IMR-90 (cell line): ENCODE results near the gene TMEM212. TPM values are rescaled to one million over a fixed set of nuclear protein-coding genes. Genes with fewer than 3 reads are reported as not detected.
A peak's percentile ranks its signal among the peaks of the same experiment; 100 is the strongest.

Experiments
- ATAC-seq: fragments of 200-7000 bp; cut with Tn5 transposase; 2 replicates; pipeline ENCODE4 v1.9.1; 2020; ENCODE audit warnings: low read depth, mild to moderate bottlenecking, moderate library complexity
- BruUV-seq: library from RNA; stranded (reverse); fragments of 400-500 nt; replicated peaks from 2 replicates; lab custom pipeline; 2021; lab: Mats Ljungman, UMichigan
- CTCF ChIA-PET: fragments of 300-600 bp; formaldehyde crosslinking; extraction: SDS; loops from one replicate; lab custom pipeline; 2021; ENCODE audit warnings: antibody characterized with exemption; lab: Yijun Ruan, JAX
- POLR2A ChIA-PET: fragments of 300-600 bp; sonication (Branson Sonifier 250); formaldehyde crosslinking; loops from one replicate; lab custom pipeline; 2022; ENCODE audit warnings: antibody characterized with exemption; ENCODE audit not compliant: unreplicated experiment; lab: Charles Lee
- DNase-seq: peaks from one replicate; pipeline ENCODE4 v3.0.0; 2013
- H2AFZ ChIP-seq: replicated peaks from 2 replicates; pipeline ENCODE3; 2013; ENCODE audit warnings: low read length, mild to moderate bottlenecking; ENCODE audit not compliant: poor library complexity
- H2AK5ac ChIP-seq: 2 replicates; pipeline ENCODE4 v1.6.1; 2013; ENCODE audit warnings: low read depth, low read length, inconsistent platforms
- H2AK9ac ChIP-seq: replicated peaks from 2 replicates; pipeline ENCODE3; 2013; ENCODE audit warnings: mild to moderate bottlenecking, low read depth, low read length, moderate library complexity; ENCODE audit not compliant: poor library complexity
- H2BK120ac ChIP-seq: 2 replicates; pipeline ENCODE4 v1.6.1; 2013; ENCODE audit warnings: low read depth, low read length, inconsistent platforms
- H2BK15ac ChIP-seq: 3 replicates; pipeline ENCODE4 v1.6.1; 2013; ENCODE audit warnings: low read depth, low read length, inconsistent platforms
- H2BK20ac ChIP-seq: 2 replicates; pipeline ENCODE4 v1.6.1; 2013; ENCODE audit warnings: low read depth, mild to moderate bottlenecking, inconsistent platforms, low read length, moderate library complexity
- H2BK5ac ChIP-seq: 2 replicates; pipeline ENCODE4 v1.6.1; 2013; ENCODE audit warnings: mild to moderate bottlenecking, low read depth, low read length, inconsistent platforms; ENCODE audit not compliant: poor library complexity, severe bottlenecking
- H3K14ac ChIP-seq: replicated peaks from 2 replicates; pipeline ENCODE4 v1.6.1; 2013; ENCODE audit warnings: low read depth, low read length, inconsistent platforms
- H3K18ac ChIP-seq: 2 replicates; pipeline ENCODE4 v1.6.1; 2013; ENCODE audit warnings: low read depth, low read length, control low read depth
- H3K23ac ChIP-seq: 2 replicates; pipeline ENCODE4 v1.6.1; 2013; ENCODE audit warnings: low read depth, low read length, inconsistent platforms
- H3K27ac ChIP-seq: 2 replicates; pipeline ENCODE4 v1.5.1; 2013; ENCODE audit warnings: mild to moderate bottlenecking, control low read depth, low read length; ENCODE audit not compliant: insufficient read depth
- H3K27me3 ChIP-seq: 2 replicates; pipeline ENCODE4 v1.6.1; 2013; ENCODE audit warnings: low read length; ENCODE audit not compliant: control insufficient read depth, insufficient read depth
- H3K36me3 ChIP-seq: 2 replicates; pipeline ENCODE4 v1.6.1; 2013; ENCODE audit warnings: low read length, mixed read lengths; ENCODE audit not compliant: control insufficient read depth, insufficient read depth
- H3K4ac ChIP-seq: 2 replicates; pipeline ENCODE4 v1.6.1; 2013; ENCODE audit warnings: low read depth, low read length, inconsistent platforms
- H3K4me1 ChIP-seq: 2 replicates; pipeline ENCODE4 v1.6.1; 2013; ENCODE audit warnings: low read length, mixed read lengths; ENCODE audit not compliant: control insufficient read depth, insufficient read depth
- H3K4me2 ChIP-seq: 2 replicates; pipeline ENCODE4 v1.6.1; 2013; ENCODE audit warnings: low read depth, mild to moderate bottlenecking, control low read depth, low read length, moderate library complexity
- H3K4me3 ChIP-seq: 2 replicates; pipeline ENCODE4 v1.5.1; 2013; ENCODE audit warnings: low read depth, mild to moderate bottlenecking, control low read depth, low read length, moderate library complexity; ENCODE audit not compliant: insufficient read depth
- H3K56ac ChIP-seq: 2 replicates; pipeline ENCODE4 v1.6.1; 2013; ENCODE audit warnings: low read length, inconsistent platforms; ENCODE audit not compliant: insufficient read depth; ENCODE audit errors: extremely low read depth
- H3K79me1 ChIP-seq, 2 experiments: 2 replicates each; pipeline ENCODE4 v1.6.1; 2013; ENCODE audit warnings: low read length in 2 of 2, inconsistent platforms in 1 of 2, low read depth in 1 of 2
- H3K9ac ChIP-seq: 2 replicates; pipeline ENCODE4 v1.6.1; 2013; ENCODE audit warnings: low read depth, low read length, control low read depth
- H3K9me1 ChIP-seq: 2 replicates; pipeline ENCODE4 v1.6.1; 2013; ENCODE audit warnings: low read length, inconsistent platforms; ENCODE audit not compliant: insufficient read depth
- H3K9me3 ChIP-seq: 2 replicates; pipeline ENCODE4 v1.6.1; 2013; ENCODE audit warnings: low read length; ENCODE audit not compliant: control insufficient read depth, insufficient read depth
- H4K20me1 ChIP-seq: 2 replicates; pipeline ENCODE4 v1.6.1; 2013; ENCODE audit warnings: low read length, inconsistent platforms; ENCODE audit not compliant: insufficient read depth
- H4K5ac ChIP-seq: 2 replicates; pipeline ENCODE4 v1.6.1; 2013; ENCODE audit warnings: mild to moderate bottlenecking, low read depth, low read length, control low read depth
- H4K8ac ChIP-seq, 2 experiments: 2 replicates each; pipeline ENCODE4 v1.6.1; 2013; ENCODE audit warnings: low read depth in 2 of 2, low read length in 2 of 2, control low read depth in 1 of 2, inconsistent platforms in 1 of 2
- H4K91ac ChIP-seq: 2 replicates; pipeline ENCODE4 v1.6.1; 2013; ENCODE audit warnings: low read depth, low read length, inconsistent platforms; ENCODE audit not compliant: insufficient read depth
- CEBPB ChIP-seq: IDR thresholded peaks from 2 replicates; pipeline ENCODE4 v1.6.1; 2012; ENCODE audit warnings: low read depth, low read length, improper control_type of control experiment
- CHD1 ChIP-seq: IDR thresholded peaks from 2 replicates; pipeline ENCODE4 v1.6.1; 2012; ENCODE audit warnings: low read depth, low read length, improper control_type of control experiment
- CTCF ChIP-seq: conservative IDR thresholded peaks from 2 replicates; pipeline ENCODE4 v1.5.1; 2012; ENCODE audit warnings: mild to moderate bottlenecking, low read depth, low read length, improper control_type of control experiment
- FOS ChIP-seq: fragments of 150-350 bp; IDR thresholded peaks from 2 replicates; pipeline ENCODE4 v1.6.1; 2016; ENCODE audit warnings: low read depth, low read length
- MAFK ChIP-seq: IDR thresholded peaks from 2 replicates; pipeline ENCODE4 v1.6.1; 2012; ENCODE audit warnings: low read depth, low read length, improper control_type of control experiment
- MAZ ChIP-seq: IDR thresholded peaks from 2 replicates; pipeline ENCODE4 v1.6.1; 2012; ENCODE audit warnings: low read depth, mild to moderate bottlenecking, low read length, improper control_type of control experiment, moderate library complexity, borderline replicate concordance
- RCOR1 ChIP-seq: IDR thresholded peaks from 2 replicates; pipeline ENCODE4 v1.6.1; 2012; ENCODE audit warnings: mild to moderate bottlenecking, low read length, improper control_type of control experiment; ENCODE audit not compliant: insufficient replicate concordance
- RFX5 ChIP-seq: IDR thresholded peaks from 2 replicates; pipeline ENCODE4 v1.8.0; 2012; ENCODE audit warnings: low read depth, mild to moderate bottlenecking, low read length, moderate library complexity
- SMC3 ChIP-seq: fragments of 150-350 bp; IDR thresholded peaks from 2 replicates; pipeline ENCODE4 v1.6.1; 2016; ENCODE audit warnings: low read depth, mild to moderate bottlenecking, antibody characterized with exemption, low read length, moderate library complexity
- USF2 ChIP-seq: fragments of 150-350 bp; IDR thresholded peaks from 2 replicates; pipeline ENCODE4 v1.6.1; 2017; ENCODE audit warnings: mild to moderate bottlenecking, antibody characterized with exemption, low read length, low read depth
- WGBS, 2 experiments: methylation state at CpG; one replicate each; pipeline versions ENCODE4 v1.1.5 to v1.1.7; 2013; ENCODE audit warnings: missing lambda C conversion rate in 2 of 2; ENCODE audit not compliant: insufficient read length in 1 of 2; ENCODE audit errors: extremely low coverage in 2 of 2; 5-methylcytosine and 5-hydroxymethylcytosine counted together
- dilution Hi-C: fragments of 300-500 bp; cut with HindIII; formaldehyde crosslinking; loops from one replicate; pipeline ENCODE4 v1.14.3; 2018; ENCODE audit warnings: low sequenced_read_pairs; ENCODE audit not compliant: unreplicated experiment
- in situ Hi-C: fragments of 300-500 bp; cut with MboI; formaldehyde crosslinking; loops from 3 replicates; pipeline ENCODE4 v1.14.3; 2019; ENCODE audit warnings: low sequenced_read_pairs, inconsistent platforms, mixed read lengths
- intact Hi-C: fragments of 100-400 bp; cut with micrococcal nuclease; formaldehyde crosslinking; loops from 2 replicates; pipeline ENCODE4 v1.10.0; 2022
- polyA plus RNA-seq, 3 experiments: library from polyadenylated mRNA; depleted of rRNA; stranded (reverse); fragments of >200 nt; gene quantifications; 2 replicates each; pipeline ENCODE4 v1.2.3, GENCODE V29; 2012; ENCODE audit warnings: low replicate concordance in 1 of 3
- total RNA-seq: library from RNA; depleted of rRNA; stranded (reverse); fragments of >200 nt; gene quantifications from 2 replicates; pipeline ENCODE4 v1.2.3, GENCODE V29; 2012

TMEM212 gene
- total and polyA plus RNA-seq, 2 of the 4 experiments (the other 2 are of a cell fraction): not detected

GRCh38 chr3:171863920-171864319 lies 20.8 kb downstream of the TMEM212 start:
- no peak overlapping the region for H3K27ac ChIP-seq
- BruUV-seq: no TSS peak

More at GRCh38 chr3:171863920-171864319, 20.8 kb downstream of the TMEM212 start:
- DNase-seq: no peak
- Histone ChIP-seq H3K27me3 (no peaks in the 10 kb centered on the region), H2AK9ac (no peak overlapping the region), H2BK15ac (0 out of 3 replicates have a peak overlapping the region, but pooled peaks have one; percentile 45), H4K8ac (no peak overlapping the region), H3K14ac (no peak overlapping the region), H4K91ac (peak overlapping the region; percentile 25), H3K4me1 (peaks cover 12% of the 10 kb centered on the region), H3K9me3 (no peaks in the 10 kb centered on the region), H3K4me2 (no peak overlapping the region), H3K9me1 (peaks cover 6% of the 10 kb centered on the region), H3K79me1 (no peaks in the 10 kb centered on the region), H3K4ac (peak overlapping the region; percentile 72), H3K36me3 (no peaks in the 10 kb centered on the region), H2AFZ (no peak overlapping the region), H3K23ac (no peak overlapping the region), H3K56ac (no peak overlapping the region), H2BK5ac (peak overlapping the region; percentile 29), H4K20me1 (no peaks in the 10 kb centered on the region), H3K18ac (peak overlapping the region; percentile 82; the same call in 1 of the 2 replicates), H3K4me3 (no peak overlapping the region), H4K5ac (peak overlapping the region; percentile 44), H3K9ac (no peak overlapping the region), H2BK20ac (peak overlapping the region; percentile 44), H2BK120ac (peak overlapping the region; percentile 40; the same call in 1 of the 2 replicates), H2AK5ac (no peak overlapping the region; the same call in 1 of the 2 replicates)
- CTCF ChIA-PET: no interaction called here
- TF ChIP-seq MAFK (no peak), MAZ (no peak), USF2 (no peak), CTCF (no peak), RCOR1 (no peak), CHD1 (no peak), RFX5 (no peak), SMC3 (no peak), CEBPB (no peak), FOS (no peak)
- 100% methylated on average over 1 of the region's 3 CpGs; no CpG with 5 or more reads in 1 of the 2 experiments for WGBS, 2 experiments
- intact Hi-C loops: no loop called here
- in situ Hi-C loops: no loop called here
- POLR2A ChIA-PET: no interaction called here
- ATAC-seq: no peak
- dilution Hi-C loops: no loop called here
